Inflammatory macrophage treated with lipopolysaccharide for 4 hours (primary cell): ENCODE data around the gene AGAP2.

Source experiments
- DNase-seq: peaks from one replicate; pipeline ENCODE4 v3.0.0-alpha.2; 2020

AGAP2 gene

GRCh38 chr12:57766464-57767304 is 28.1 kb upstream of the AGAP2 start, which contains the start of gene CYP27B1:
TSS of gene CYP27B1 (minus strand) at chr12:57767078. CDS start at chr12:57767041, 37 bp downstream.
- DNase-seq = peak; percentile 74

- no peak for DNase-seq
Observed at GRCh38 chr12:57765698-57766463, 27.3 kb upstream of the AGAP2 start.

- DNase-seq = peak; percentile 38
Observed at GRCh38 chr12:57765003-57765697, 26.6 kb upstream of the AGAP2 start.

- no peak for DNase-seq
Observed at GRCh38 chr12:57764662-57765002, 26.1 kb upstream of the AGAP2 start.

GRCh38 chr12:57763881-57764661 is 25.5 kb upstream of the AGAP2 start:
- DNase-seq = no peak

DNA sequence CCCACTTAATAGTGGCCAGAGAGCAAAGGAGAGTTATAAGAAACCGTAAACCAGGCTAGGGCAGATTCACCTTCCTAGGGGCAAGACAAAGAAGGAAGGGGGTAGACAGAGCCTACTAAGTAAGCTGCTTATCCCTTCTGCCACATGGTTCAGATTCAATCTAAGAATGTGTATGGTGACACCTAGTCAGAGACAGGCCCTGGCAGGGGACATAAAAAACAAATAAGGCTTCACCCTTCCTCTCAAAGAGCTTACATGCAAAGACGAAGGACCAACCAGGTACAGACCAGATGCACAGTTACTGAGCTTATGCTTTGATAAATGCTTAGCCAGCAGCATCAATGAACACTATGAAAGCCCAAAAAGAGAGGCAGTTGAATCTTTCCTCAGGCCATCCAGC is 23.9 kb upstream of the AGAP2 start:
- no peak for DNase-seq

- DNase-seq = no peak
Observed at GRCh38 chr12:57761391-57761998, 23.0 kb upstream of the AGAP2 start.

GRCh38 chr12:57760347-57760982 is 21.9 kb upstream of the AGAP2 start:
- DNase-seq = no peak

GRCh38 chr12:57759360-57759980 is 20.9 kb upstream of the AGAP2 start:
- DNase-seq = no peak

GRCh38 chr12:57758552-57759359 is 20.2 kb upstream of the AGAP2 start:
- no peak for DNase-seq

GRCh38 chr12:57757771-57758170 is 19.2 kb upstream of the AGAP2 start:
- no peak for DNase-seq

- peak; percentile 69 for DNase-seq
Observed at GRCh38 chr12:57756406-57757341, 18.1 kb upstream of the AGAP2 start.

DNA sequence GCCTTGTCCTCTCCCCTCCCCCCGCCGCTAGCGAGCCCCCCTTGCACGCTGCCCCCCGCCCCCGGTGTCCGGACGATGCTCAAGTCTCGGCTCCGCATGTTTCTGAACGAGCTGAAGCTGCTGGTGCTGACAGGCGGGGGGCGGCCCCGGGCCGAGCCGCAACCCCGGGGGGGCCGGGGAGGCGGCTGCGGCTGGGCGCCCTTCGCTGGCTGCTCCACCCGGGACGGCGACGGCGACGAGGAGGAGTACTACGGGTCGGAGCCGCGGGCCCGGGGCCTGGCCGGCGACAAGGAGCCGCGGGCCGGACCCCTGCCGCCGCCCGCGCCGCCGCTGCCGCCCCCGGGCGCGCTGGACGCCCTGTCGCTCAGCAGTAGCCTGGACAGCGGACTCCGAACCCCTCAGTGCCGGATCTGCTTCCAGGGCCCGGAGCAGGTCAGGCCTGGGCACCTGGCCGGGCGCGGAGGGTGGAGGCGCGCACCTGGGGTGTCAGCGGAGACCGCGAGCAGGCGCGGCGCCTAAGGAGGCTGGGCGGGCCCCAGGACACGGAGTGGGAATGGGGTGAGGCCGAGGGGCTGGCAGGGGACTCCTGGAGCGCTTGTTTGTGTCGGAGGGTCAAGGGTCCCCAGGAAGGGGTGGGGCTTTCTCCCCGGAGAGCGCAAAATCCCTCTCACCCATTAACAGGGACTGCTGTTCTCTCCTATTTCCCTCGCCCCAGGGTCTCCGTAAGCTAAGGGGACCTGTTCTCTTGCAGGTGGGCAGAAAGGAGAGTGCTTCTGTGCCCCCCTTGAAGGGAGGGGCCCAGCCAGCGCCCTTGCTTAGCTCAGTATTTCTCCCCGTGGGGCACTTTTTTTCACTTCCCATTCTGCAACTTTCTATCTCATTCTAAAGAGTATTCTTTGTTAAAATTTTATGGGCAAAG is 17.2 kb upstream of the AGAP2 start:
- no peak for DNase-seq

GRCh38 chr12:57755194-57755453 is 16.6 kb upstream of the AGAP2 start:
- DNase-seq = no peak

- DNase-seq = no peak
Observed at GRCh38 chr12:57754411-57755193, 16.1 kb upstream of the AGAP2 start, which contains the start of gene MARCHF9. TSS of gene MARCHF9 (plus strand) at chr12:57755103. CDS start at chr12:57755529, 426 bp downstream.

GRCh38 chr12:57753756-57754337 is 15.3 kb upstream of the AGAP2 start:
- DNase-seq = no peak

GRCh38 chr12:57752668-57753000 is 14.1 kb upstream of the AGAP2 start:
- no peak for DNase-seq
